ENCODE measurements around the gene ZNF579.

Gene ZNF579

DNA sequence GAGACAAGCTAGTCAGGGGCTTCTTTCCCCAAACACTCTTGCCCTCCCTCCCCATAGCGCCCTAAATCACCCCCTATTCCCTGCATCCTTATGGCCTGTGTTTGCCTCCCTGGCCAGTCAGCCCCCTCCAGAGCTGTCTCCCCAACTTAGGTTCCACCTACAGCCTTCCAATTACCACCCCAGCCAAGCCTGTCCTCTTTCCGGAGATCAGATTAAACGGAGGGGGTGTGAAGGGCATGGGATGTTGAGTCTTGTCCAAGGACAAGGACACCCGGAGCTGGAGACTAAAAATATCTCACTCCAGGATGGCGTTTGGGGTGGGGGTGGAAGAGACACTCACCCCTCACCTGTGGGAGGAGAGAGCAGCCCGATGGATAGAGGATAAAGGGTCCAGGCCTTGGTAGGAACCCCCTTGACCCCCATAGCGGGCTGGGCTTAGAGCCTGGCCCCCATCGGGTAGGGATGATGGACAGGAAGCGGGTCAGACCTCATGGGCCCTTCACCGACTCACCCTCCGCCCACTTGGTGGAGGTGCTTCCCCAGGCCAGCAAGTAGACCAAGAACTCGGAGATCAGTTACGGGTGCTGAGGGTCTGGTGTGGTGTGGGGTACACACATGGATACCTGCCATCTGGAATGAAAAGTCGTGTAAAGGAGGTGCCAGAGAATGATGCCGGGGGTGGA is 30.8 kb upstream of the ZNF579 start:
- DNase-seq = no peak

- no peak for DNase-seq
Measured at GRCh38 chr19:55609326-55609725, 28.7 kb upstream of the ZNF579 start.

DNA sequence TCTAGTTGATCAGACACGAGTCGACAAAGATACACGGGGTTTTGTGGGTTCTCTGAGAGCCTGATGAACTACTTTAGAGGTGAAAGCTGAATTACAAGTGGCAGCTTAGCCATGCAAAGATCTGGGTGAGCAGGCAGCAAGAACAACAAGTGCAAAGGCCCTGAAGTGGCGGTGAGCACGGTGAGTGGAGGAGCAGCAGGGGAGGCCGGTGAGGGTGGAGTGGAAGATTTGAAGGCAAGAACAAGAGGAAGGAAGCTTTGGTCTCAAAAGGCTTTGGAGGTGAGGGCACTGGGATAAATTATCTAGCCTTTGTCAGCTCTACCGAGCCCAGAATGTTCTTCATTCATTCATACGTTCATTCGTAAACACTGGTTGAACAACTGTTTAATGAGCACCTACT is 26.2 kb upstream of the ZNF579 start:
- no peak for DNase-seq

GRCh38 chr19:55606471-55606787 is 25.8 kb upstream of the ZNF579 start:
- no peak for DNase-seq

- DNase-seq = peak; percentile 68 to 75
Measured at GRCh38 chr19:55605637-55606470, 25.2 kb upstream of the ZNF579 start, which contains the start of gene ZNF865. Gene ZNF865, plus strand, starts transcription at chr19:55605647. Its CDS starts 7,972 bp downstream, at chr19:55613619.

DNA sequence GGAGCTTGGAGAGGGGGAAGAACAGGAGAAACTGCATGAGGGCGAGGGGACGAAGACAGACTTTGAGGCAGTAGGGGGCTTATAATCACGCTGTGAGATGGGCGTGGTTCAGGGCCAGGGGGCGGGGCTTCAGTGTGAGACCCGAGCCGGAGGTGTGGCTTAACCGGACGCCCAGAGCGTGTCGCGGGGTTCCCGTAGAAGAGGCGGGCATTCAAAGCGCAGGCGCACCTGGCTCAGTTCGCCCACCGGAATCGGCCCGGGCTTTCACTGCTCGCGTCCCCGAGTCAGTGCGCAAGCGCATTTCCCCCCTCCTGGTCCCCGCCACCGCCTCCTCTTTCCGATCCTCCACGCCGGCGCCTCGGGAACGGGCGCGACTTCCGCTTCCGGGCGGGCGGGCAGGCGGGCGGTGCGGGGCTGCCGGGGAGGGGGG is 24.6 kb upstream of the ZNF579 start:
- DNase-seq = peak; percentile 98 to 99

DNA sequence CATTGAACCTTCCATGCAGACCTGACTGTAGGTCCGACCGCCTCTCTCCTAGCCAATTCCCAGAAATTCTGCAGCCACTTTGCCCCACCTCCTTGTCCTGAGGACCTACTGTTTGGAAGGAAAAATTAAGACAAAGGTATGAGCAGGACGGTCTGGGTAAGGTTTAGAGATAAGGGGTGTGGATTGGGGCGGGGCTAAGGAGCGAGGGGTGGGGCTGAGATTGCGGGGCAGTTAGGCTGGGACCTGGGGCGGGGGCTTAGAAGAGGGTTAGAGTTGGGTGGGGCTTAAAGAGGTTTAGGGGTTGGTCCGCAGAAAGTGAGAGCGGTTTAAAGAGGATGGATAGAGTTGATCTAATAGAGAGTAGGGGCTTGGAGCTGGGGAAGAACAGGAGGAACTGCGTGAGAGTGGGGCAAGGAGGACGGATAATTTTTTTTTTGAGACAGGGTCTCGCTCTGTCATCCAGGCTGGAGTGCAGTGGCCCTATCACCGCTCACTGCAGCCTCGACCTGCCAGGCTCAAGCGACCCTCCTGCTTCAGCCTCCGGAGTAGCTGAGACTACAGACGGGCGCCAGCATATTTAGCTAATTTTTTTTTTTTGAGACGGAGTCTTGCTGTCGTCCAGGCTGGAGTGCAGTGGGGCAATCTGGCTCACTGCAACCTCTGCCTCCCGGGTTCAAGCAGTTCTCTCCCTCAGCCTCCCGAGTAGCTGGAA is 23.1 kb upstream of the ZNF579 start:
- no peak for DNase-seq

- no peak for DNase-seq
Measured at GRCh38 chr19:55603115-55603514, 22.5 kb upstream of the ZNF579 start.

- DNase-seq = no peak
Measured at GRCh38 chr19:55602104-55603001, 21.7 kb upstream of the ZNF579 start.

DNA sequence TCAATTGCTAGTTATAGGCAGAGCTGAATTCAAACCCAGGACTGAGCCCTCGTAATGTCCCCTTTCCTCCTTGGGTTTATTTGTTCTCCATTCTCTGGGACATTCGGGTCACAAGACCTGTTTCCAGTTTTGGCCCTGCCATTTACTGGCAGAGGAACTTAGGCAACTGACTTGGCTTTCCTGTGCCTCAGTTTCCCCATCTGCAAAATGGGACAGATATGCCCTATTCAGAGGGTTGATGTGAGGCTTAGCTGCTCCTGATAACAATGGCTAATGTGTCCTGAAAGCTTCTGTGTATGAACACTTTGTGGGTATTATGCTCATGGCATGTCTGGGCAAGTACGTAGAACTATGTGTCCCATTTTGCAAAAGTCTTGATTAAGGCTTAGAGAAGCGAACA is 20.4 kb upstream of the ZNF579 start:
- DNase-seq = no peak

DNA sequence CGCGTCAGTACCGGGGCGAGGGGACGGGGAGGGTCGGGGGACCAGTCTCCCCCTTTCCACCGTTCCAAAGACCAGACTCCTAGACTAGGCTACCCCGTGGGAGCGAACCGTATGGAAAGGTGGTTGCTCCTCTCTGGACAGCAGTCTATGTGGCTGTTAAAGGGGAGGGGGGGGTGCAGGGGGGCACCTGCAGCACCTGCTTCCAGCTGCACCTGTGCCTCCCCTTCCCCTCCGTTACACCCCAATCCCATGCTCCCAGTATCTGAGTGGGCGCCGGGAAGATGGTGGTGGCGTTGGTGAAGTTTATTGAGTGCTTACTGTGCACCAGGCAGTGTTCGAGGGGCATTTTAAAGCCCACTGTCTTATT is 20.0 kb upstream of the ZNF579 start:
- no peak for DNase-seq

- peak; percentile 88 to 91 for DNase-seq
Measured at GRCh38 chr19:55599842-55600661, 19.4 kb upstream of the ZNF579 start, which contains the start of gene ZNF524. Gene ZNF524, plus strand, starts transcription at chr19:55600288. Its CDS starts 1,825 bp downstream, at chr19:55602113.

DNA sequence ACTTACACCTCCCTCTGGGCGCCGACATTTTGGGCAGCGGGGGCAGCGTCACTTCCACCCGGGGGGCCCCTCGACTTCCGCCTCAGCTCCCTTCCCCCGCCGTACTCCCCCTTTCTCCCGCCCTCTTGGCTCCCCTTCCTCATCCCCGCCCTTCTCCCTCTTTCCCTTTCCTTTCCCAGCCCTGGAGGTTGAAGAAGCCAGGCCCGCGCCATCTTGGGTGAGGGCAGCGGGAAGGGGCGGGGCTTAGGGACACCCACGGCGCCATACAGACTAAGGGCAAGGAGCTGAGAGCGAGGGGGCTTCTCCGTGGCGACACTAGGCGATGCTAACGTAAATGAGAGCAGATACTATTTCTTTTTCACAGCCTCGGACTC is 18.8 kb upstream of the ZNF579 start, which contains the start of gene FIZ1:
TSS of gene FIZ1 (minus strand) at position 50 of the 374 bp plus-strand sequence. CDS start 1,652 bp downstream, outside the sequence.
- peak; percentile 97 to 98 for DNase-seq

- peak; percentile 93 to 96 for DNase-seq
Measured at GRCh38 chr19:55598719-55599467, 18.2 kb upstream of the ZNF579 start.

- no peak for DNase-seq
Measured at GRCh38 chr19:55598034-55598433, 17.4 kb upstream of the ZNF579 start.

- no peak for DNase-seq
Measured at GRCh38 chr19:55597501-55597921, 16.9 kb upstream of the ZNF579 start.

GRCh38 chr19:55596304-55596703 is 15.7 kb upstream of the ZNF579 start:
- no peak for DNase-seq

GRCh38 chr19:55594996-55595545 is 14.4 kb upstream of the ZNF579 start:
- no peak for DNase-seq

- no peak for DNase-seq
Measured at GRCh38 chr19:55593096-55593772, 12.6 kb upstream of the ZNF579 start.

Measured in CD4-positive, alpha-beta T cell treated with Interferon alpha-2 for 1 hour (primary cell).